Loucy (cell line): ENCODE data around the gene C2.
"Not testable (repeated sequence)": the region's sequence is repeated elsewhere in the genome, so short reads cannot be mapped to it uniquely, and the experiment has no call there.

ENCODE experiments used
- H2AFZ ChIP-seq: fragments of 200-600 bp; sonication (generic); 2 replicates; pipeline ENCODE4 v1.6.0; 2016; ENCODE audit warnings: antibody characterized with exemption, mild to moderate bottlenecking, low read length, moderate library complexity
- H3F3A ChIP-seq: fragments of 200-600 bp; 2 replicates; pipeline ENCODE4 v1.6.0; 2016; ENCODE audit warnings: antibody characterized with exemption, low read depth, mild to moderate bottlenecking
- H3K27me3 ChIP-seq: fragments of 200-600 bp; sonication (generic); 2 replicates; pipeline ENCODE4 v1.6.1; 2014; ENCODE audit warnings: low read length, mild to moderate bottlenecking; ENCODE audit not compliant: insufficient read depth, poor library complexity, severe bottlenecking
- H3K36me3 ChIP-seq: fragments of 200-600 bp; sonication (generic); 2 replicates; pipeline ENCODE4 v1.6.1; 2016; ENCODE audit warnings: low read length; ENCODE audit not compliant: insufficient read depth
- H3K4me1 ChIP-seq: fragments of 200-600 bp; sonication (generic); 2 replicates; pipeline ENCODE4 v1.5.1; 2014; ENCODE audit warnings: low read length, mild to moderate bottlenecking; ENCODE audit not compliant: insufficient read depth, poor library complexity, severe bottlenecking
- H3K4me2 ChIP-seq: fragments of 200-600 bp; sonication (generic); 2 replicates; pipeline ENCODE4 v1.6.0; 2014; ENCODE audit warnings: antibody characterized with exemption, low read length, low read depth, mild to moderate bottlenecking; ENCODE audit not compliant: poor library complexity, severe bottlenecking
- H3K4me3 ChIP-seq: fragments of 200-600 bp; sonication (generic); 2 replicates; pipeline ENCODE4 v1.5.1; 2014; ENCODE audit warnings: low read length, mild to moderate bottlenecking, mixed read lengths; ENCODE audit not compliant: poor library complexity, severe bottlenecking
- H3K79me2 ChIP-seq: fragments of 200-600 bp; sonication (generic); 2 replicates; pipeline ENCODE4 v1.6.1; 2014; ENCODE audit warnings: low read length; ENCODE audit not compliant: insufficient read depth
- H3K9ac ChIP-seq: fragments of 200-600 bp; sonication (generic); 2 replicates; pipeline ENCODE4 v1.6.0; 2014; ENCODE audit warnings: mild to moderate bottlenecking, low read depth, low read length, moderate library complexity; ENCODE audit not compliant: poor library complexity, severe bottlenecking
- H3K9me2 ChIP-seq: fragments of 200-600 bp; sonication (generic); replicated peaks from 2 replicates; pipeline ENCODE4 v1.6.1; 2016; ENCODE audit warnings: low read depth, low read length, mixed read lengths
- H3K9me3 ChIP-seq: fragments of 200-600 bp; sonication (generic); 2 replicates; pipeline ENCODE4 v1.6.1; 2014; ENCODE audit warnings: mild to moderate bottlenecking, antibody characterized with exemption, low read length, low read depth; ENCODE audit not compliant: insufficient read depth
- H4K20me1 ChIP-seq: fragments of 200-600 bp; sonication (generic); 2 replicates; pipeline ENCODE4 v1.6.0; 2014; ENCODE audit warnings: antibody characterized with exemption, low read length, mild to moderate bottlenecking; ENCODE audit not compliant: insufficient read depth, poor library complexity, severe bottlenecking
- CTCF ChIP-seq: fragments of 200-600 bp; sonication (generic); conservative IDR thresholded peaks from 2 replicates; pipeline ENCODE4 v1.5.1; 2014; ENCODE audit warnings: mild to moderate bottlenecking, antibody characterized with exemption, low read length
- EZH2phosphoT487 ChIP-seq: fragments of 200-600 bp; IDR thresholded peaks from 2 replicates; pipeline ENCODE4 v1.6.1; 2018; ENCODE audit warnings: antibody characterized with exemption, mild to moderate bottlenecking, moderate library complexity, borderline replicate concordance

The C2 gene

GRCh38 chr6:31907158-31907813, 20.2 kb upstream of the C2 start:
- H3K9ac ChIP-seq = no peak overlapping the region
- H3K4me3 ChIP-seq = no peak overlapping the region
- H3K27me3 ChIP-seq = no peaks in the 10 kb centered on the region
- no peaks in the 10 kb centered on the region; the same call in 1 of the 2 replicates for H3F3A ChIP-seq
- no peaks in the 10 kb centered on the region for H3K9me3 ChIP-seq
- peaks cover 7% of the 10 kb centered on the region for H3K4me1 ChIP-seq
- H2AFZ ChIP-seq = no peak overlapping the region
- no peaks in the 10 kb centered on the region for H3K9me2 ChIP-seq
- H3K36me3 ChIP-seq = no peaks in the 10 kb centered on the region
- H3K4me2 ChIP-seq = no peak overlapping the region
- no peaks in the 10 kb centered on the region for H4K20me1 ChIP-seq
- H3K79me2 ChIP-seq = no peaks in the 10 kb centered on the region
- no peak for TF ChIP-seq CTCF
- no peak for TF ChIP-seq EZH2phosphoT487

GRCh38 chr6:31908255-31908654, 19.3 kb upstream of the C2 start:
- not testable (repeated sequence) for H3K4me3 ChIP-seq, H3F3A ChIP-seq, H3K9ac ChIP-seq, H3K36me3 ChIP-seq, H3K4me2 ChIP-seq, H3K79me2 ChIP-seq, H4K20me1 ChIP-seq, H2AFZ ChIP-seq, H3K9me2 ChIP-seq, H3K9me3 ChIP-seq, H3K27me3 ChIP-seq, H3K4me1 ChIP-seq

- Histone ChIP-seq H3K9me2 (no peaks in the 10 kb centered on the region), H3K4me2 (no peak overlapping the region), H3K9me3 (no peaks in the 10 kb centered on the region), H3K4me1 (no peaks in the 10 kb centered on the region), H3K4me3 (no peak overlapping the region), H3F3A (no peaks in the 10 kb centered on the region; the same call in 1 of the 2 replicates), H3K79me2 (no peaks in the 10 kb centered on the region), H3K36me3 (no peaks in the 10 kb centered on the region), H4K20me1 (no peaks in the 10 kb centered on the region), H2AFZ (no peak overlapping the region), H3K9ac (no peak overlapping the region), H3K27me3 (no peaks in the 10 kb centered on the region)
- TF ChIP-seq EZH2phosphoT487 (no peak), CTCF (no peak)
Measured at GRCh38 chr6:31908791-31909190, 18.7 kb upstream of the C2 start.

GRCh38 chr6:31909298-31909697, 18.2 kb upstream of the C2 start:
- not testable (repeated sequence) for H3K79me2 ChIP-seq, H3K4me2 ChIP-seq, H4K20me1 ChIP-seq, H3K36me3 ChIP-seq, H3K9me3 ChIP-seq, H3K9me2 ChIP-seq, H3K4me1 ChIP-seq, H2AFZ ChIP-seq, H3K27me3 ChIP-seq, H3F3A ChIP-seq, H3K9ac ChIP-seq, H3K4me3 ChIP-seq
